ENCODE measurements around the gene CAMK2D.

Gene CAMK2D

DNA sequence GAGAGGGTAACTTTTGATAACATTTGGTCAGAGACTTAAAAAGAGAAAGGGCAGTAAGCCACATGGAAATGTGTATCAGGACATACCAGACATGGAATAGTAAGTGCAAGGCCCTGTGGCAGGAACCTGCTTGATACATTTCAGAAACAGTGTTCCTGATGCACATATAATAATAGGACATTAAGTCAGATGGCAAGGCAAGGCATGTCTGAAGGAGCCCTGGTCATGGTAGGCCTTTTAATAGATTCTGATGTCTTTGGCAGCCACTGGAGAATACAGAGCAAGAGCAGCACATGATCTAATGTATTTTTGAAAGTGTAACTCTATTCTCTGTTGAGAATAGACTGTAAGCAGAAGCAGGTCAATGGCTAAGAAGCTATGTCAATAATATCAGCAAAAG, 279.7 kb downstream of the CAMK2D start:
- TF ChIP-seq, protein P1, sequence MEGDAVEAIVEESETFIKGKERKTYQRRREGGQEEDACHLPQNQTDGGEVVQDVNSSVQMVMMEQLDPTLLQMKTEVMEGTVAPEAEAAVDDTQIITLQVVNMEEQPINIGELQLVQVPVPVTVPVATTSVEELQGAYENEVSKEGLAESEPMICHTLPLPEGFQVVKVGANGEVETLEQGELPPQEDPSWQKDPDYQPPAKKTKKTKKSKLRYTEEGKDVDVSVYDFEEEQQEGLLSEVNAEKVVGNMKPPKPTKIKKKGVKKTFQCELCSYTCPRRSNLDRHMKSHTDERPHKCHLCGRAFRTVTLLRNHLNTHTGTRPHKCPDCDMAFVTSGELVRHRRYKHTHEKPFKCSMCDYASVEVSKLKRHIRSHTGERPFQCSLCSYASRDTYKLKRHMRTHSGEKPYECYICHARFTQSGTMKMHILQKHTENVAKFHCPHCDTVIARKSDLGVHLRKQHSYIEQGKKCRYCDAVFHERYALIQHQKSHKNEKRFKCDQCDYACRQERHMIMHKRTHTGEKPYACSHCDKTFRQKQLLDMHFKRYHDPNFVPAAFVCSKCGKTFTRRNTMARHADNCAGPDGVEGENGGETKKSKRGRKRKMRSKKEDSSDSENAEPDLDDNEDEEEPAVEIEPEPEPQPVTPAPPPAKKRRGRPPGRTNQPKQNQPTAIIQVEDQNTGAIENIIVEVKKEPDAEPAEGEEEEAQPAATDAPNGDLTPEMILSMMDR (IDR thresholded peaks at IDR 0.05) = no peak
- no peak overlapping the region for H3K27ac ChIP-seq
- no peaks in the 10 kb centered on the region for H3K27me3 ChIP-seq
- peaks cover 0 to 7% (median 1%) of the 10 kb centered on the region in 3 donors for H3K9me3 ChIP-seq
- intact Hi-C loops (cut with DNase I; ENCODE audit: low total_unique reads) = no loop called here
- H3K4me3 ChIP-seq = no peak overlapping the region
- H3K4me1 ChIP-seq = no peaks in the 10 kb centered on the region
- H3K36me3 ChIP-seq = peaks cover 8 to 15% (median 9%) of the 10 kb centered on the region in 3 donors
- DNase-seq = no peak

DNA sequence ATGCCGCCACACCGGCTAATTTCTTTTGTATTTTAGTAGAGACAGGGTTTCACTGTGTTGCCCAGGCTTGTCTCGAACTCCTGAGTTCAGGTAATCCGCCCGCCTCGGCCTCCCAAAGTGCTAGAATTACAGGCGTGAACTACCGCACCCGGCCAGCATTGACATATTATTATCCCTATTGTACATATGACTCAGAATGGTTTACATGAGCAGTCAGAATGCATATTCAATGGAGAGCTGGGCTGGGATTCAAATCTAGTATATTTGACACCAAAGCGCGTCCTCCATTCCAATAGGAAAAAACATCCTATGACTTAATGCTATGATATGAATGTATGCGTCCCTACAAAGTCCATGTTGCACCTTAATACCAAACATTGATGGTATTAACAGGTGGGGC, 281.4 kb downstream of the CAMK2D start:
- no peak for DNase-seq

DNA sequence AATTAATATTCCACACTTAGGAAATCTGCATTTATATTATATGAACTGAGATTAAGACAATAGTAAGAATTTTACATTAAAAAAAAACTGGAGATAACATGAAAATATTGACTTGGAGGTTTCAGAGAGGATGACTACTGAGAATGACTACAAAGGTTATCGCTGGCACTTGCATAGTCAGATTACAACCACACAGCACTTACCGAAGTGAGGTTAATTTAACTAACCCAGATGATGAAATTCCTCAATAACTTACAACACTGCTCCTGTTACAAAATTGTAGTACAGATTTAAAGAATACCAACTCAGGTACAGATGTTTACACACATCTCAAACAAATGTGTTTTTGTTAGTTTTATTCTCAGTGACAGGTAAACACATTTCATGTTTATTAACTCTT, 283.5 kb downstream of the CAMK2D start:
- intact Hi-C loops (cut with DNase I; ENCODE audit: low total_unique reads) = no loop called here
- TF ChIP-seq, protein P1 (IDR thresholded peaks at IDR 0.05) = no peak
- no peaks in the 10 kb centered on the region for H3K27me3 ChIP-seq
- peaks cover 0 to 8% (median 0%) of the 10 kb centered on the region in 4 donors for H3K4me1 ChIP-seq
- no peak overlapping the region for H3K27ac ChIP-seq
- H3K36me3 ChIP-seq = peaks cover 8 to 17% (median 12%) of the 10 kb centered on the region in 3 donors
- DNase-seq = no peak
- peaks cover 0 to 12% (median 3%) of the 10 kb centered on the region in 3 donors for H3K9me3 ChIP-seq
- H3K4me3 ChIP-seq = no peak overlapping the region

More for the DNA sequence above, 281.4 kb downstream of the CAMK2D start:
- TF ChIP-seq, protein P1 (IDR thresholded peaks at IDR 0.05) = no peak
- no peaks in the 10 kb centered on the region for H3K27me3 ChIP-seq
- no peak overlapping the region for H3K27ac ChIP-seq
- H3K4me3 ChIP-seq = no peak overlapping the region
- intact Hi-C loops (cut with DNase I; ENCODE audit: low total_unique reads) = no loop called here
- peaks cover 0 to 12% (median 3%) of the 10 kb centered on the region in 3 donors for H3K9me3 ChIP-seq
- H3K36me3 ChIP-seq = peaks cover 8 to 17% (median 12%) of the 10 kb centered on the region in 3 donors
- no peaks in the 10 kb centered on the region for H3K4me1 ChIP-seq

DNA sequence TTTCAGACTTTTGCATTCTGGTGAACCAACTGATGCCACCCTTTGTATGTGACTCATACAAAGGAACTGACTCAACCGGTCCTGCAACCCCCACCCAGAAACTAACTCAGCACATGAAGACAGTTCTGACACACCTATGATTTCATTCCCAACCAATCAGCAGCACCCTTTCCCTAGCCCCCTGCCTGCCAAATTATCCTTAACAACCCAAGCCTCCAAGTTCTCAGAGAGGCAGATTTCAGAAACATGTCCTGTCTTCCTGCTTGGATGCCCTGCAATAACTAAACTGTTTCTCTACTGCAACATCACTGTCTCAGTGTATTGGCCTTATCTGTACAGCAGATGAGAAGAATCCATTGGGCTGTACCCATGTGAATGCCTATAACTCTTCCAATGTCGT, 284.7 kb downstream of the CAMK2D start:
- Histone ChIP-seq H3K9me3 (peaks cover 0 to 12% (median 3%) of the 10 kb centered on the region in 3 donors), H3K27me3 (no peaks in the 10 kb centered on the region), H3K4me3 (no peak overlapping the region), H3K27ac (no peak overlapping the region), H3K4me1 (peaks cover 0 to 18% (median 1%) of the 10 kb centered on the region in 4 donors), H3K36me3 (peaks cover 8 to 17% (median 12%) of the 10 kb centered on the region in 3 donors)
- DNase-seq = no peak
- TF ChIP-seq, protein P1 (IDR thresholded peaks at IDR 0.05) = no peak
- intact Hi-C loops (cut with DNase I; ENCODE audit: low total_unique reads) = no loop called here

DNA sequence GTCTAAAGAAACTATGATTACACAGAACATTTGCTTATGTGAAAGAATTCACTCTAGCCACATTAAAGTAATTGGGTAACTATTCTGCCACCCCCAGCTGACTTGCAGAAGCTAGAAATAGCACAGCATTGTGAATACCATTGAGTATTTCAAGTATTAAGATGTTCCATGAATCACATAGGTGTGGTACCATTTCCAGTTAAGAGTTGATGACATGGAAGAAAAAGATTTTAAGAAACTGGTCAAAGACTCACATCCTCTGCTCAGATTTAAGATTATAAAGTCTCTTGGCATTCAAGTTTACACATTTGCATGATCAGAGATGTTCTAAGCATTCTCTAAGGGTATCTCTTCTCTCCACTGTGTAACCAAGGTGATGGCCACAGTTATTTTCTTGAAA, 287.5 kb downstream of the CAMK2D start:
- no peak for DNase-seq
- no peak overlapping the region for H3K27ac ChIP-seq
- no peaks in the 10 kb centered on the region for H3K27me3 ChIP-seq
- TF ChIP-seq, protein P1 (IDR thresholded peaks at IDR 0.05) = no peak
- H3K9me3 ChIP-seq = peaks cover 0 to 12% (median 3%) of the 10 kb centered on the region in 3 donors
- intact Hi-C loops (cut with DNase I; ENCODE audit: low total_unique reads) = loop anchor here (5.0 kb wide), 2 partner anchors 37 to 562 kb away; no protein-coding TSS in a partner anchor
- H3K4me3 ChIP-seq = no peak overlapping the region
- H3K4me1 ChIP-seq = peaks cover 0 to 41% (median 5%) of the 10 kb centered on the region in 4 donors
- H3K36me3 ChIP-seq = peaks cover 4 to 10% (median 8%) of the 10 kb centered on the region in 3 donors
